Spleen (tissue), 11 donors: Measurements from ENCODE around the gene PRPF39. TPM values are rescaled to one million over a fixed set of nuclear protein-coding genes. Genes with fewer than 3 reads are reported as not detected.

ENCODE experiments used
- DNase-seq: peaks from one replicate; pipeline ENCODE4 v3.0.0-alpha.2; 2020
- H3K27ac ChIP-seq, 8 donors: fragments of 200-600 bp; sonication (generic) in 7 of 8; 1 replicate in 4 of 8; 2 replicates in 4 of 8; pipeline versions ENCODE4 v1.5.0 to v1.8.0; 2016 to 2021; ENCODE audit warnings: inconsistent platforms in 4 of 8, mild to moderate bottlenecking in 4 of 8, moderate library complexity in 1 of 8
- H3K27me3 ChIP-seq, 7 donors: fragments of 200-600 bp; sonication (generic) in 6 of 7; replicated peaks in 1 of 7; 1 replicate in 4 of 7; 2 replicates in 3 of 7; pipeline versions ENCODE4 v1.5.0 to v1.8.0; 2016 to 2021; ENCODE audit warnings: inconsistent platforms in 3 of 7, mild to moderate bottlenecking in 1 of 7
- H3K36me3 ChIP-seq, 6 donors: fragments of 200-600 bp; sonication (generic) in 5 of 6; 1 replicate in 4 of 6; 2 replicates in 2 of 6; pipeline versions ENCODE4 v1.5.0 to v1.8.0; 2016 to 2021; ENCODE audit warnings: inconsistent platforms in 2 of 6
- H3K4me1 ChIP-seq, 6 donors: fragments of 200-600 bp; sonication (generic) in 5 of 6; 1 replicate in 3 of 6; 2 replicates in 3 of 6; pipeline versions ENCODE4 v1.5.0 to v1.8.0; 2016 to 2021; ENCODE audit warnings: inconsistent platforms in 3 of 6
- H3K4me3 ChIP-seq, 8 donors: fragments of 200-600 bp; sonication (generic) in 7 of 8; 1 replicate in 4 of 8; 2 replicates in 4 of 8; pipeline versions ENCODE4 v1.5.0 to v1.8.0; 2016 to 2021; ENCODE audit warnings: inconsistent platforms in 4 of 8, mild to moderate bottlenecking in 4 of 8, moderate library complexity in 2 of 8
- H3K9me3 ChIP-seq, 8 donors: fragments of 200-600 bp; sonication (generic) in 7 of 8; 1 replicate in 4 of 8; 2 replicates in 4 of 8; pipeline versions ENCODE4 v1.5.0 to v1.8.0; 2016 to 2021; ENCODE audit warnings: inconsistent platforms in 4 of 8
- CTCF ChIP-seq, 11 experiments: fragments of 200-600 bp in 7 of 11; fragments of 450-650 bp in 4 of 11; sonication (generic) in 4 of 11; IDR thresholded peaks in 8 of 11; conservative IDR thresholded peaks in 3 of 11; 1 replicate in 7 of 11; 2 replicates in 4 of 11; pipeline versions ENCODE4 v1.4.0 to v1.8.0; 2016 to 2021; ENCODE audit warnings: antibody characterized with exemption in 11 of 11, inconsistent platforms in 4 of 11, mild to moderate bottlenecking in 1 of 11
- POLR2A ChIP-seq, 3 donors: fragments of 450-650 bp; IDR thresholded peaks; one replicate each; pipeline ENCODE4 v1.5.1; 2017; ENCODE audit warnings: antibody characterized with exemption in 3 of 3, mild to moderate bottlenecking in 1 of 3
- POLR2AphosphoS5 ChIP-seq, 3 donors: sonication (generic); formaldehyde crosslinking; IDR thresholded peaks; one replicate each; pipeline ENCODE4 v1.5.1; 2017; ENCODE audit warnings: antibody characterized with exemption in 3 of 3
- WGBS, 5 donors: extraction: QIAGEN DNeasy Blood & Tissue Kit in 3 of 5; methylation state at CpG; one replicate each; pipeline versions ENCODE4 v1.1.5 to v1.1.7; 2013 to 2018; 5-methylcytosine and 5-hydroxymethylcytosine counted together
- intact Hi-C: fragments of 100-400 bp; cut with DNase I; formaldehyde crosslinking; loops from one replicate; pipeline ENCODE4 v1.15.0; 2023; ENCODE audit warnings: low total_unique reads
- polyA plus RNA-seq, 3 donors: library from polyadenylated mRNA; stranded (reverse); fragments of 200-250 nt; gene quantifications; one replicate each; pipeline ENCODE4 v1.2.1, GENCODE V29; 2013
- total RNA-seq, 7 donors: library from RNA; depleted of rRNA in 3 of 7; stranded (reverse); fragments of >200 nt in 3 of 7; fragmentation: NEBNext Ultra II Directional in 4 of 7; extraction: Animal tissue kit (Norgen Biotek cat#: 25700) in 4 of 7; gene quantifications; one replicate each; pipeline versions ENCODE4 v1.1.0 to v1.2.1, GENCODE V29; 2016 to 2021
- donor health status: healthy with polysubstance abuse.
- donor health status: DM: no; HTN: no; CAD: no; lungs with moderate emphysema.
- donor health status: DM: no; HTN: no; CAD: no.
- donor health status: Bipolar disorder and iron deficiency.
- donor health status: healthy.
- donor health status: DM: no; HTN: no; CAD: no.
- donor health status: DM: yes; HTN: yes; CAD: no.

PRPF39 gene
- total and polyA plus RNA-seq, 10 donors, result 24.8 to 44.5 (median 37.1) TPM

- DNase-seq, result no peak
- H3K27ac ChIP-seq, result no peak overlapping the region
- TF ChIP-seq POLR2A (IDR thresholded peaks at IDR 0.05) (no peak), POLR2AphosphoS5 (IDR thresholded peaks at IDR 0.05) (no peak), CTCF (IDR thresholded peaks at IDR 0.05 in 8 of 11, conservative IDR thresholded peaks at IDR 0.05 in 3 of 11) (no peak)
- H3K4me3 ChIP-seq, result no peak overlapping the region
- 77 to 95% (median 81%) methylated on average over 2 of the region's 2 CpGs for WGBS, 5 donors
- no peaks in the 10 kb centered on the region for H3K27me3 ChIP-seq
- H3K4me1 ChIP-seq, result peaks cover 3 to 54% (median 38%) of the 10 kb centered on the region in 6 donors
- H3K36me3 ChIP-seq, result peaks cover 0 to 27% (median 13%) of the 10 kb centered on the region in 6 donors
- no peaks in the 10 kb centered on the region for H3K9me3 ChIP-seq
- intact Hi-C loops, result no loop called here
Measured at GRCh38 chr14:45091710-45092109, 7.8 kb downstream of the PRPF39 start.

- no peak overlapping the region for H3K4me3 ChIP-seq
- intact Hi-C loops, result no loop called here
- no peaks in the 10 kb centered on the region for H3K27me3 ChIP-seq
- H3K27ac ChIP-seq, result no peak overlapping the region
- 85 to 97% (median 92%) methylated on average over 2 of the region's 2 CpGs for WGBS, 5 donors
- H3K4me1 ChIP-seq, result peaks cover 0 to 28% (median 13%) of the 10 kb centered on the region in 6 donors
- DNase-seq, result no peak
- peaks cover 0 to 53% (median 36%) of the 10 kb centered on the region in 6 donors for H3K36me3 ChIP-seq
- TF ChIP-seq POLR2AphosphoS5 (IDR thresholded peaks at IDR 0.05) (no peak), POLR2A (IDR thresholded peaks at IDR 0.05) (no peak), CTCF (IDR thresholded peaks at IDR 0.05 in 8 of 11, conservative IDR thresholded peaks at IDR 0.05 in 3 of 11) (no peak)
- H3K9me3 ChIP-seq, result no peaks in the 10 kb centered on the region
Measured at GRCh38 chr14:45094275-45094674, 10.4 kb downstream of the PRPF39 start.

GRCh38 chr14:45095143-45095542, 11.2 kb downstream of the PRPF39 start:
- Histone ChIP-seq H3K4me1 (peaks cover 0 to 20% (median 5%) of the 10 kb centered on the region in 6 donors), H3K36me3 (peaks cover 0 to 62% (median 45%) of the 10 kb centered on the region in 6 donors), H3K4me3 (no peak overlapping the region), H3K27me3 (no peaks in the 10 kb centered on the region), H3K27ac (no peak overlapping the region), H3K9me3 (no peaks in the 10 kb centered on the region)
- DNase-seq, result no peak
- TF ChIP-seq CTCF (IDR thresholded peaks at IDR 0.05 in 8 of 11, conservative IDR thresholded peaks at IDR 0.05 in 3 of 11) (no peak), POLR2A (IDR thresholded peaks at IDR 0.05) (no peak), POLR2AphosphoS5 (IDR thresholded peaks at IDR 0.05) (no peak)
- intact Hi-C loops, result no loop called here
- WGBS, 5 donors, result 77 to 89% (median 82%) methylated on average over 4 of the region's 4 CpGs

GRCh38 chr14:45096218-45096617, 12.3 kb downstream of the PRPF39 start:
- no peak for DNase-seq
- no peak overlapping the region for H3K27ac ChIP-seq
- 90 to 98% (median 96%) methylated on average over 4 of the region's 4 CpGs for WGBS, 5 donors

More at GRCh38 chr14:45096218-45096617, 12.3 kb downstream of the PRPF39 start:
- Histone ChIP-seq H3K27me3 (no peaks in the 10 kb centered on the region), H3K4me1 (peaks cover 0 to 10% (median 0%) of the 10 kb centered on the region in 6 donors), H3K36me3 (peaks cover 0 to 72% (median 52%) of the 10 kb centered on the region in 6 donors), H3K9me3 (no peaks in the 10 kb centered on the region), H3K4me3 (no peak overlapping the region)
- intact Hi-C loops, result no loop called here
- TF ChIP-seq POLR2A (IDR thresholded peaks at IDR 0.05), result no peak
- no peak for TF ChIP-seq POLR2AphosphoS5 (IDR thresholded peaks at IDR 0.05)
- TF ChIP-seq CTCF (IDR thresholded peaks at IDR 0.05 in 8 of 11, conservative IDR thresholded peaks at IDR 0.05 in 3 of 11), result no peak
